CD4-positive, alpha-beta T cell treated with Interleukin-17A for 1 hour (primary cell): ENCODE data around the gene MILR1.
A peak's percentile ranks its signal among the peaks of the same experiment; 100 is the strongest.
"Not testable (repeated sequence)": the region's sequence is repeated elsewhere in the genome, so short reads cannot be mapped to it uniquely, and the experiment has no call there.

Source experiments
- DNase-seq: peaks from one replicate; pipeline ENCODE4 v3.0.0-alpha.2; 2020

The MILR1 gene, protein sequence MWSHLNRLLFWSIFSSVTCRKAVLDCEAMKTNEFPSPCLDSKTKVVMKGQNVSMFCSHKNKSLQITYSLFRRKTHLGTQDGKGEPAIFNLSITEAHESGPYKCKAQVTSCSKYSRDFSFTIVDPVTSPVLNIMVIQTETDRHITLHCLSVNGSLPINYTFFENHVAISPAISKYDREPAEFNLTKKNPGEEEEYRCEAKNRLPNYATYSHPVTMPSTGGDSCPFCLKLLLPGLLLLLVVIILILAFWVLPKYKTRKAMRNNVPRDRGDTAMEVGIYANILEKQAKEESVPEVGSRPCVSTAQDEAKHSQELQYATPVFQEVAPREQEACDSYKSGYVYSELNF

DNA sequence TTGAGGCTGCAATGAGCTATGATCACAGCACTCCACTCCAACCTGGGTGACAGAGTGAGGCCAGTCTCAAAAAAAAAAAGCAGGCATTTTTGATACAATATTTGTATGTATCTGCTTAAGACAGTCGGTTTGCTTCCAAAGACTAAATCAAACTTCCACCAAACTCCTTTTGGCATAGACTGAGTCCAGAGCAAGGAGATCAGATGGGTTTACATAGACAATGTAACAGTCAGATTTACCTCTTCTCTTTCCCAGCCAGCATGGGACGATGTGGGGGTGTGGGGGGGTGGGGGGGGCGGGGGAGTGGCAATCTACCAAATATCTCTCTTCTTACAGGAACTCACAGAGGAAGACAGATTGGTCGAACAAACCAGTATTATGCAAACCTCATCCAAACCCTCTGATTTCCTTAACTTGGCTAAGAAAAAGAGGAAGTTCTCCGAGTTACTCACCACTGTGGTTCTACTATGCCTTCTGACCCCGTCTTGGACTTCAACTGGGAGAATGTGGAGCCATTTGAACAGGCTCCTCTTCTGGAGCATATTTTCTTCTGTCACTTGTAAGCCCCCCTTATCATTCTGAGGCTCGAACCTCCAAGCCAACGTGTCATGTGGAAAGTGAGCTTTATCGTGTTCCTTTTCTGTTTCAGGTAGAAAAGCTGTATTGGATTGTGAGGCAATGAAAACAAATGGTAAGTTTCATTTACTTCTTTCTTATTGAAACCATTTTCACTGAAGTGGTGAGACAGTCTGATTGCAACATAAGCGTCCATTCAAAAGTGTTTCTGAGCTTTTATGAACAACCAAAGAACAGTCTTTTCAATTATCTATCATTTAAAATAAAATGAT, at the start of gene MILR1:
TSS of gene MILR1 (plus strand) at position 451 of the 848 bp plus-strand sequence. CDS start at position 505, 54 bp downstream.
- DNase-seq = peak; percentile 36

DNA sequence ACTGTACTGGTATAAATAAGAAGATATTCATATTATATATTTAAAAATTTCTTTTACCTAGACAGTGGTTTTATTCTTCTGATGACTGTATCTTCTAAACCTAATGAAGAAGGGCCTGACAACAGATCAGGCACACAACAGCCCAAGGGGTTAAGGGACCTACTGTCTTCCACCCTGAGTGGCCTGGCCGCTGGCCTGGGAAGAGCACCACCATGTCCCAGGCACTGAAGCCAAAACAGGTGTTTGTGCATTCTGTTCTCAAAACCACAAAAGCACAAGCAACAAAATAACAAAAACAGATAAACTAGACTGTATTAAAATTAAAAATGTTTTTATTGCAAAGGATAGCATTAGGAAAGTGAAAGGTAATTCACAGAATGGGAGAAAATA, 49.2 kb upstream of the MILR1 start:
- no peak for DNase-seq

DNA sequence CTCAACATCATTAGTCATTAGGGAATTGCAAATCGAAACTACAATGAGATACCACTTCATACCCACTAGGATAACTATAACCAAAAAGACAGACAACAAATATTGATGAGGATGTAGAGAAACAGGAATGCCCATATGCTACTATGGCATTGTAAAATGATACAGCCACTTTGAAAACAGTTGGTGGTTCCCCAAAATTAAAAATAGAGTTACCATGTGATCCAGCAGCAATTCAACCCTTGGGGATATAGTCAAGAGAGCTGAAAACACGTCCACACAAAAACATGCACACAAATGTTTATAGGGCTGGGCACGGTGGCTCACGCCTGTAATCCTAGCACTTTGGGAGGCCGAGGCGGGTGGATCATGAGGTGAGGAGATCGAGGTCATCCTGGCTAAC, 48.3 kb upstream of the MILR1 start:
- no peak for DNase-seq

DNA sequence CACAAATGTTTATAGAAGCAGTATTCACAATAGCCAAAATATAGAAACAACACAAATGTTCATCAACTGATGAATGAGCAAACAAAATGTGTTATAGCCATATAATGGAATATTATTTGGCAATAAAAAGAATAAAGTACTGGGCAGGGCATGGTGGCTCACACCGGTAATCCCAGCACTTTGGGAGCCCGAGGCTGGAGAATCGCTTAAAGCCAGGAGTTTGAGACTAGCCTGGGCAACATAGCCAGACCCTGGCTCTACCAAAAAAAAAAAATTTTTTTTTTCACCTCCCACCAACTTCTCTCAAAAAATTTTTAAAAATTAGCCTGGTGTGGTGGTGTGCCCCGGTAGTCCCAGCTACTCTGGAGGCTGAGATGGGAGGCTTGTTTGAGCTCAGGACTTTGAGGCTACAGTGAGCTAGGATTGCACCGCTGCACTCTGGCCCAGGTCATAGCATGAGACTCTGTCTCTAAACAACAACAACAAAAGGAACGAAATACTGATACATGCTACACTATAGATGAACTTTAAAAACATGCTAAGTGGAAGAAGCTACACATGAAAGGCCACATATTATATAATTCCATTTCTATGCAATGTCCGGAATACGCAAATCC, 47.6 kb upstream of the MILR1 start:
- no peak for DNase-seq

DNA sequence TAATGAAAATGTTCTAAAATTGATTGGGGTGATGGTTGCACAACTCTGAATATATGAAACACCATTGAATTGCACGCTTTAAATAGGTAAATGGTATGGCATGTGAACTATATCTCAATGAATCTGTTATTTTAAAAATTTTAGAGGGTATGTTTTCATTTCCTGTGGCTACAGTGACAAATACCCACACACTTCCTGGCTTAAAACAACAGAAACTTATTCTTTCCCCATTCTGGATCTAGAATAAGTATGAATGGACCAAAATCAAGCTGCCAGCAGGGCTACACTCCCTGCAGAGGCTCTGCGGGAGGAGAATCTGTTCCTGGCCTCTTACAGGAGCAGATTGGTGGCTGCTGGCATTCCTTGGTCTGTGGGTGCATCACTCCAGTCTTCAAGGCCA, 47.0 kb upstream of the MILR1 start:
- DNase-seq = no peak

DNA sequence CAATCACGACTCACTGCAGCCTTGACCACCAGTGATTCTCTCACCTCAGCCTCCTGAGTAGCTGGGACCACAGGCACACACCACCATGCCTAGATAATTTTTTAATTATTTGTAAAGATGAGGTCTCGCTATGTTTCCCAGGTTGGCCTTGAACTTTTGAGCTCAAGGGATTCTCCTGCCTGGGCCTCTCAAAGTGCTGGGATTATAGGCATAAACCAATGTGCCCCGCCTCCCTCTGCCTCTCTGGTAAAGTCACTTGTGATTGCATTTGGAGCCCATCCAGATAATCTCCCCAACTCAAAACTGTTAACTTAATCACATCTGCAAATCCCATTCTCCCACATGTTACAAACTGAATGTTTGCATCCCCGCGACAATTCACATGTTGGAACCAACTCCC, 46.4 kb upstream of the MILR1 start:
- DNase-seq = no peak

DNA sequence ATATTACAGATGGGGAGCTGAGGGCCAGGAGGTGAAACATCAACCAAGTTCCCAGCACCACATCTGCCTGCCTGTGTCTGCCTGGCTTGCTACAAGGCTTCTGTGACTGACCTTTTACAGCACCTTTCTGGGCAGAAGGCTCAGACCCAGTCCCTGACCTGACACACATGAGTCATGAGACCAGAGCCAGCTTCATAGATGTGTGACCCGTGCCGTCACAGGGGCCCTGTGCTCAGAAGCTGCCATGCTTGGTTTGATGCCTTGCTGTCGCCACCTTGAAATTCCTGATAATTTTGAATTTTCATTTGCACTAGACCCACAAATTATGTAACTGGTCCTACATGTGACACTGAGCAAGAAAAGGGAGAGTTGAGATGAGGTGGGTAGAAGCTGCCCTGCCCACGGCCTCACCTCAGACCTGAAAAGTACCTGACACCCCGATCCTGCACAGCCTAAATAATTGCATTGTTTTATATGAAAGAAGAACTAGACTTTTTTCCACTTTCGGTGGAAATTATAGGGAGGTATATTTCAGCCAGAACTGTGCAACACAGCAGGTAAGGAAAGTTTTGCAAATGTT, 44.9 kb upstream of the MILR1 start:
- DNase-seq = no peak

DNA sequence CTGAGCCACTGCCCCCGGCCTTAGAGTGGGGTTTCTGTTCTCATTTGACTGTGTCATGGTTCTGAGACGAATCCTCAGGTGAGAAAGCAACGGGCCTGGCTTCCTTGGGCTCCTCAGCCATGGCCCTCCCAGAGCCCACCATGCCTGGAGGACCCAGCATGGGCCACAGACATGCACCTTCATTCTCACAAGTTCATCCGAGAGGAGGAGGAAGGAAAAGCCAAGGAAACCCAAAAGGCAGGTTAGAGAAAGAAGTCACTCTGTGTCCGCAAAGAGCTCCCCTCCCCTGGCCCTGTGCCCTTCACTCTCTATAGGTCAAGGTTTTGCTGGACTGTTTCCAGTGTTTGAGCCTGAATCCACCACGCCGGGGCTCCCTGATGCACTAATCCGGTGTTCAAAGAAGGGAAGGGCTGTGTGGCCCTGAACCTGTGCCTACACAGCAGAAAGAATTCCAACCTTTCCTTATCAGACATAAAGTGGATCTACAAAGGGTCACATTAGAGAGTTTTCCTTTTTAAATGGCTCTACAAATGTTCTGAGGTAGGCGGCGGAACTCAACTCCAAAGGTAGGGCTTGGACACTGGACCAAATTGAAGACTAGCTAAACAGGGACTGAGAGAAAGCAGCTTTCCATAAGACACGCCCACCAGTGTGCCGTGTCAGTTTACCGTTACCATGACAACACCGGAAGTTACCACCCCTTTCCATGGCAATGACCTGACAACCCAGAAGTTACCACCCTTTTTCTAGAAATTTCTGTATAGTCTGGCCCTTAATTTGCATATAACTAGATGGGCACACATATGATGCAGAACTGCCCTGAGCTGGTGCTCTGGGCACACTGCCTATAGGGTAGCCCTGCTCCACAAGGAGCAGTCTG, 42.4 kb upstream of the MILR1 start:
- peak; percentile 47 for DNase-seq

DNA sequence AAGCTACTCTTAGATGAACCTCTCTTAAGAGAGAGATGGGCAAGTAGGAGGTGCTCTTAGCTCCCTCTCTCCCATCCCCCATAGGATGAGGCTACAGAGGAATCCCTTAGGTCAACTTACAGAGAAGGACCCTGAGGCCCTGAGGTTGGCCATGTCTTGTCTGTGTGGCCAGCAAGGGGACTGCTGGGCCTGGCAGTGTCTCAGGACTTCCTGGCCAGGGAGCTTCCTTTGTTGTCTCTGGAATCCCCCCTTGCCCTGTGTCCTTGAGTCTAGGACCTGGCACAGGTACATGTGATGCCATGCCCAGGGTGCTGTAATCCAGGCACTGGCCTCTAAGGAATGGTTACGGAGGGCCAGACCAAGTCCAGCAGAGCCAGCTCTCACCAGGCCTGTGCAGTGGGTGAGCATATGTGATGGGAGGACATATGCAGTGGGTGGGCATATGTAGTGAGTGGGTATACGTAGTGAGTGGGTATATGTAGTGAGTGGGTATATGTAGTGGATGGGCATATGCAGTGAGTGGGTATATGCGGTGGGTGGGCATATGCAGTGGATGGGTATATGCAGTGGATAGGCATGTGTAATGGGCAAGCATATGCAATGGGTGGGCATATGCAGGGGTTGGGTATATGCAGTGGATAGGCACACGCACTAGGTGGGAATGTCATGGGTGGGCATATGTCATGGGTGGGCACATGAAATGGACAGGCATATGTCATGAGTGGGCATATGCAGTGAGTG, 38.0 kb upstream of the MILR1 start:
- DNase-seq = no peak

DNA sequence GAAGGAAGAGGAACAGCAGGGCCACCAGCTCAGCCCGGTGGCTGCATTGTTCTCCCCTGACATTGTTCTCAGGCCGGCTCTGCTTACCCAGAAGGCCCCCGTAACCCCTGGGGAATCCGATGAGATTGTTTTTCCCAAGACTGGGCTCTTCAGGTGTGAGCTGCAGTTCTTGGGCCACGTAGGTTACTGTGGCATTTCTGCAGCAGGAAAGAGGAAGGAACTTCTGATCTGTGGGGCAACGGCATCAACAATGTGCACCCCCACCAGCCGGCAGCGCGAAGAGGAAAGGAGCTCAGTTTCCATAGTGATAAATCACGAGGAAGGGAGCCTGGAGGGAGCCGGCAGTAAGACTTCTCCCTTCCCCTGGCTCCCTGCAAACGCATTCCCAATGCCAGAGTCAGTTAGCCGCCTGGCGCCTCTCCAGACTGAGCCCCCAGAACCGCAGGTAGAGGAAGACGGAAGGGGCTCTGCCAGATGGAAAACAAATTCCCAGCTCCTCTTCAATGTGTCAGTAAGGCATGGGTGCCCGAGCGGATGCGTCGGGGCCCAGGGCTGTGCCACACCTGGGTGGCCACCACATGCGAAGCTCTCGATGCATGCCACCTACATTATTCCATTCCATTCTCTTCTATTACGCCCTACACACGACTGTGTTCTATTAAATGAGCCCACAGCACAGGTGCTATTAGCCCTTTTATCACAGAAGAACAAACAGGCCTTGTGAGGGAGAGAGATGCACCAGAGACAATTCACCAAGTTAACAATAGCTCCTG, 36.7 kb upstream of the MILR1 start:
- DNase-seq = no peak

DNA sequence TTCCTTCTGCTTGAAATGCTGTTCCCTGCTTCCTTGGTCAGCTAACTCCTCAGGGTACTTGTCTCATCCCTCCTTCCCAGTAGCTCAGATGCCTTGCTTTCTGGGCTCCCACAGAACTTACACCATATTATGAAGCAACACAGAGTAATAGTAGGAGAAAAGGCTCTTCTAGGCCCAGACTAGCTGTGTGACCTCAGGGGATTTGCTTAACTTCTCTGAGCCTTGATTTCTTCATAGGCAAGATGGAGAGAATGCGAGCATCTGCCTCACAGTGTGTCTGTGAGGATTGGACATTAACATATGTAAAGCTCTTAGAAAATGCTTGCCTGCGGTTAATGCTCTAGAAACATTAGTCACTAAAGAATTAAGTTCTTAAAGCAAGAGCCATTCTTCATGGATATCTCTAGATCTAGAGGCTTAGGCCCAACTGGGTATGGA, 36.0 kb upstream of the MILR1 start:
- DNase-seq = no peak

DNA sequence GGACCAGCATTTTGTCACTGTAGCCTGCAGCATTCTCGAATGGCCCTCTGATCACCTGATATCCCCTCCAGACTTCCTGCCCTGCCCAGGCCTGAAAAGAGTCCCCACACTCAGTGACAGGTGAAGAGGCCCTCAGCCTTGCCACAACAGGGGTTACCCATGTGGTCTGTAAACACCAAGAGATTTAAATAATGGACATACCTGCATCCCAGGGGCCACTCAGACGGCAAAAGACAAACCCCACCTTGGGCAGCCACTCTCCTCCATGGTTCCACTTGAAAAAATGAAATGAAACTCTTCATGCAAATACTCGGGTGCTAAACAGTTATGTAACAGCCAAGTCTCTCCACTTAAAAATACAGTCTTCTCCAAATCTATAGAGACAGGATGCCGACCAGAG, 35.4 kb upstream of the MILR1 start:
- no peak for DNase-seq

DNA sequence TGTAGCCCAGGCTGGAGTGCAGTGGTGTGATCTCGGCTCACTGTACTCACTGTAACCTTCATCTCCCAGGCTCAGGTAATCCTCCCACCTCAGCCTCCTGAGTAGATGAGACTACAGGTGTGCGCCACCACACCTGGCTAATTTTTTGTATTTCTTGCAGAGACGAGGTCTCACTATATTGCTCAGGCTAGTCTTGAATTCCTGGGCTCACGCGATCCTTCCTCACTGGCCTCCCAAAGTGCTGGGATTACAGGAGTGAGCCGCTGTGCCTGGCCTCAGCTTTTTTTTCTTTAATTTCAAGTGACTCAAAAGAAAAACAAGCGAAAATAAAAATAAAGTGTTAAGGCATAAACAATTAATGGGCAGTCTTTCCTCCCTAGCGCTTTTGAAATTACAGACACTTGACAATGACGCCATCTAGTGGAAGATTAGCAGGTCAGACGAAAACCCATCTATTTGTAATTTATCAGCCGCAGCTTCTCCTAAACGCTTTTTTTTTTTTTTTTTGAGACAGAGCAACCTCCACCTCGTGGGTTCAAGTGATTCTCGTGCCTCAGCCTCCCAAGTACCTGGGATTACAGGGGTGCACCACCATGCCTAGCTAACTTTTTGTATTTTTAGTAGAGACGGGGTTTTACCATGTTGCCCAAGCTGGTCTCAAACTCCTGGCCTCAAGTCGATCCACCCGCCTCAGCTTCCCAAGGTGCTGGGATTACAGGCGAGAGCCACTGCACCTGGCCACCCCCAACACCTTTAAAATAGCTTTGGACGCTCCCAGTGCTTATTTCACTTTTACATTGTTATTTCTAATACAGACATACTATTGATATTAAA, 30.2 kb upstream of the MILR1 start:
- DNase-seq = peak; percentile 79

DNA sequence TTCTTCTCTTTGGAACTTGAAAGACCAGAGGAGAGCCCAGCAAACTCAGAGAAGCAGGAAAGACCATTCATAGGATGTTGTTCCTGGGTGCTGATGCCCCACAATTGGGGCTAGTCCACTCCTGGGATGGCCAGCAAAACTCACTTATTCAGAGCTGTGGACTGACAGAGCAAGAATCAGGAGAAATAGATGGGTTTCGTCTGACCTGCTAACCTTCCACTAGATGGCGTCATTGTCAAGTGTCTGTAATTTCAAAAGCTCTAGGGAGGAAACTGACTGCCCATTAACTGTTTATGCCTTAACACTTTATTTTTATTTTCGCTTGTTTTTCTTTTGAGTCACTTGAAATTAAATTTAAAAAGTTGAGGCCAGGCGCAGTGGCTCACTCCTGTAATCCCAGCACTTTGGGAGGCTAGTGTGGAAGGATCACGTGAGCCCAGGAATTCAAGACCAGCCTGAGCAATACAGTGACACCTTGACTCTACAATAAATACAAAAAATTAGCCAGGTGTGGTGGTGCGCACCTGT, 28.7 kb upstream of the MILR1 start:
- DNase-seq = peak; percentile 83

DNA sequence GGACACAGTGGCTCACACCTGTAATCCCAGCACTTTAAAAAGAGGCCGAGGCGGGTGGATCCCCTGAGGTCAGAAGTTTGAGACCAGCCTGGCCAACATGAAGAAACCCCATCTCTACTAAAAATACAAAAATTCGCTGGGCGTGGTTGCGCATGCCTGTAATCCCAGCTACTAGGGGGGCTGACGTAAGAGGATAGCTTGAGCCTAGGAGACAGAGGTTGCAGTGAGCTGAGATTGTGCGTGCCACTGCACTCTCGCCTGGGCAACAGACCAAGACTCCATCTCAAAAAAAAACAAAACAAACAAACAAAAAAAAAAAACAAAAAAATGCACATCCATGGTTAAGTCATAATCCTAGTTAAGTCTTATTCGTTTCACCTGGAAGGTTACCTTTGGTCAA, 26.8 kb upstream of the MILR1 start:
- DNase-seq = not testable (repeated sequence)

DNA sequence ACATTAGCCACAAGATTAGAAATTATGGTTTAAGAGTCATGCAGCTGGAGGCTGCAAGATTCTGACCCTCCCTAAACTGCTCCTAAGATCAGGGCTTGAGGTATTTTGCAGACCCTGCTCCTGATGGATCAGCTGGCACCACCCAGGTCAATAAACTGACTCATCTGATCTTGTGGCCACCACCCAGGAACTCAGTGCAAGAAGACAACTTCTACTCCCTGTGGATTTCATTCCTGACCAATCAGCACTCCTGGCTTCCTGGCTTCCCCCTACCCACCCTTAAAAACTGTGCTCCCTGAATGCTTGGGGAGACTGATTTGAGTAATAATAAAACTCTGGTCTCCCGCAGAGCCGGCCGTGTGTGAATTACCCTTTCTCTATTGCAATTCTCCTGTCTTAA, 25.0 kb upstream of the MILR1 start:
- DNase-seq = no peak

DNA sequence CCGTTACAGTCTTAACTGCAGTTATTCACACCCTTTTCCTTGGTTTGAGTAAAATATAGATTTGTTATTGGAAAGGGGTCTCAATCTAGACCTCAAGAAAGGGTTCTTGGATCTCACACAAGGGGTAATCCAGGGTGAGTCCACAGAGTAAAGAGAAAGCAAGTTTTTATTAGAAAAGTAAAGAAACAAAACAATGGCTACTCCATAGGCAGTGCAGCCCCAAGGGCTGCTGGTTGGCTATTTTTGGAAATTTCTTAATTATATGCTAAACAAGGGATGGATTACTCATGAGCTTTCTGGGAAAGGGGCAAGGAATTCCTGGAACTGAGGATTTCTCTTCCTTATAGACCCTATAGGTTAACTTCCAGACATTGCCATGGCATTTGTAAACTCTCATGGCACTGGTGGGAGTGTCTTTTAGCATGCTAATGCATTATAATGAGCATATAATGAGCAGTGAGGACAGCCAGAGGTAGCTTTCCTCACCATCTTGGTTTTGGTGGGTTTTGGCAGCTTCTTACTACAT, 24.5 kb upstream of the MILR1 start:
- no peak for DNase-seq

DNA sequence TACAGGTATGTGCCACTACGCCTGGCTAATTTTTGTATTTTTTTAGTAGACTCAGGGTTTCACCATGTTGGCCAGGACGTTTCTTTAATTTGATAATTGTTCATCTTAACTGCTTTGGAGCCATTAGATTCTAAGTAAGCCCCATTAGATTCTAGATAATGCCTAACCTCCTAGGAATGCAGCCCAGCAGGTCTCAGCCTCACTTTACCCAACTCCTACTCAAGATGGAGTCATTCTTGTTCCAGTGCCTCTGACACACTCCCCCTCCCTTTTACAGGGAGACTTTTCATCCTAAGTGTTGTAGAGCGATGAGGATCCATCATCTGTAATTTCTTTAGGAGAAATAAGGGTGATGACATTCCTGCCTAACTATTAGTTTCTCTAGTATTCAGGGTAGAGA, 23.7 kb upstream of the MILR1 start:
- no peak for DNase-seq

DNA sequence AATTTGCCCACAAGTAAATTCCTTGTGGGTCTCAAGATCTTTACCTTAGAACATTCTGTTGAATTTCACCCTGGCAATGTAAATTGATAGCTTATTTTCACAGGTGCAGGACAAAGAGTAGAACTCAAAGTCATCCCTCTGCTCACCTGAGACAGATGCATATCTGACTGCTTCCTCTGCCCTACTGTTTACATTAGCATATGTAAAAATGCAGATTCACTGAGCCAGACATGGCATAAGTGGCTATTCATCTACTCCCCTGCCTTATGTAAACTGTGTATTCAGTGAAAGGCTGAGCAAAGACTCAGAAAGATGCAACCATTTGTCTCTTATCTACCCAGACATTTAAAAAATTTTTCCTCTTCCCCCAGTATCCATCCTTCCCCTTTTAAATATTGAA, 22.3 kb upstream of the MILR1 start:
- DNase-seq = no peak
